Glomerular endothelial cell (primary cell): ENCODE measurements around the gene TMEM86B. TPM values are rescaled to one million over a fixed set of nuclear protein-coding genes. Genes with fewer than 3 reads are reported as not detected.

Experiments
- DNase-seq: peaks from one replicate; pipeline ENCODE4 v3.0.0-alpha.2; 2011; ENCODE audit warnings: low read depth, low spot score; ENCODE audit errors: extremely low read depth
- total RNA-seq: library from RNA; depleted of rRNA; stranded (reverse); fragments of >200 nt; gene quantifications from 2 replicates; pipeline ENCODE4 v1.2.3, GENCODE V29; 2015

Gene TMEM86B
- total RNA-seq, 1 donor from 2014 or later, result 2.8 TPM

DNA sequence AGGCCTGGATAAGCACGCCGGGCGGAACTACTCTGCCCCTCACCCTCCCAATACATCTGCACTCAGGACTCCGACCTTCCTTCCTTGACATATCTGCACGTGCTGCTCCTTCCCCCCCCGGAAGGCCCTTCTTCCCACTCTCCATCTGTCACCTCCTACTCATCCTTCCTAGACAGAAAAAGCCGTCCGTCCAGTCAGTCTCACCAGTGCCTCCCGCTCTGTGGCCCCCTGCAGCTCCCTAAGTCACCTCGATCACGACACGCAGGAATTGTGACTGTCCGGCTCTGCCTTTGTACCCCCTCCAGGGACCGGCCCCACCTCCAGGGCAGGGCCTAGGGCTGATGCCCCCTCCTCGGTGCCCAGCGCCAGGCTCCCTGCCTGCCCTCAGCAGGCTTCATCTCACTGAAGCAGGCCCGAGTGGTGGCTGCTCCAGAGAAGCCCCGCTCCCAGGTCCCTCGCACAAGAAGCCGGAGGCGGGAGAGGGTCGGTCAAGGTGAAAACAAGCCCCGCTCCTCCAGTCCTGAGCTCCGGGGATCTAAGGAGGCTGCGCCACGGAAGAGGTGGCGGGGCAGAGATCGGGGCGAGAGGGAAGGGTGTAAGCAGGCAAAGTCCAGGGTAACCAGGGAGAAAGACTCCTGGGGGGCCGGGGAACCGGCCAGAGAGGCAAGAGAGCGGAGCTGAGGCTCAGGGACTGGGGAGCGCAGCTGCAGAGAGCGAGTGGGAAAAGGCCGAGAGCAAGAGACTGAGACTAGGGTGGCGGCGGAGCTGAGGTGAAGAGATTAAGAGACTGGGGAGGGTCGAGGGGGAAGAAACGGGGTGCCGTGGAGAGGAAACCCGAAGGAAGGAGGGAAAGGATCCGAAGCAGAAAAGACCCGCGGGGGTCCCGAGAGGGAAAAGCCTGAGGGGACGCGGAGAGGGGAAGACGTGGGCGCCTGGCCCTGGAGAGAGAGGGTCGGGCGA lies 29.2 kb upstream of the TMEM86B start:
- DNase-seq, result no peak

DNA sequence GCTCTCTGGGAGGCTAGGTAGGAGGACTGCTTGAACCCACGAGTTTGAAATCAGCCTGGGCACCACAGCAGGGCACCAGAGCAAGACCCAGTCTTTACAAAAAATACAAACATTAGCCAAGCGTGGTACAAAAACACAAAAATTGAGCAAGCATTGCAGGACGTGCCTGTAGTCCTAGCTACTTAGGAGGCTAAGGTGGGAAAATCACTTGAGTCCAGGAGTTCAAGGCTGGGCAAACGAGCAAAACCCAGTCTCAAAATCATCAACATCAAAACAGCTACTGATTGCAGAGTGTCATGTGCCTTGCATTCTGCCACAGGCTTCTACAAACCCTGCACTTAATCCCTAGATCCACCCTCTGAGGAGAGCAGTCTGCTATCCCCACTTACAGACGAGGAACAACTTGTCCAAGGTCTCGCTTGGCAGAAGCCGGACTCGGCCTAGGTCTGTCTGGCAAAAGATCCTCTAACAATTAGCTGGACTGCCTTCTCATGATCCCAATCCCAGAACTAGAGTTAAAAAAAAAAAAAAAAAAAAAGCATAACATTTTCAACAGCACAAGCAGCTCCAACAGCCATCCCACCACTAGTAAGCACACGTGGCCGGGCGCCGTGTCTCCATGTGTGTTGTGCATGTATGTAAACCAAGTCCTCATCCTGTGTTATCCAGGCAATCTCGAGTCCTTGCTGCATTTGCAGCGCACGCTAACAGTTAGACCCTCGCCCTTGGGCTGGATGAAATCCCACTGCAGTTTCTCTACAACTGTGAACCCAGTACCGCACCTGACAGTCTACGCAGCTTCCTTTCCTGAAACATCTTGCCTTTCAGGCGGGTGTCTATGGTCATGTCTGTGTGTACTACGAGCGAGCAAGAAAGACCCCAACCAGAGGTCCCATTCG lies 28.2 kb upstream of the TMEM86B start:
- DNase-seq, result no peak

DNA sequence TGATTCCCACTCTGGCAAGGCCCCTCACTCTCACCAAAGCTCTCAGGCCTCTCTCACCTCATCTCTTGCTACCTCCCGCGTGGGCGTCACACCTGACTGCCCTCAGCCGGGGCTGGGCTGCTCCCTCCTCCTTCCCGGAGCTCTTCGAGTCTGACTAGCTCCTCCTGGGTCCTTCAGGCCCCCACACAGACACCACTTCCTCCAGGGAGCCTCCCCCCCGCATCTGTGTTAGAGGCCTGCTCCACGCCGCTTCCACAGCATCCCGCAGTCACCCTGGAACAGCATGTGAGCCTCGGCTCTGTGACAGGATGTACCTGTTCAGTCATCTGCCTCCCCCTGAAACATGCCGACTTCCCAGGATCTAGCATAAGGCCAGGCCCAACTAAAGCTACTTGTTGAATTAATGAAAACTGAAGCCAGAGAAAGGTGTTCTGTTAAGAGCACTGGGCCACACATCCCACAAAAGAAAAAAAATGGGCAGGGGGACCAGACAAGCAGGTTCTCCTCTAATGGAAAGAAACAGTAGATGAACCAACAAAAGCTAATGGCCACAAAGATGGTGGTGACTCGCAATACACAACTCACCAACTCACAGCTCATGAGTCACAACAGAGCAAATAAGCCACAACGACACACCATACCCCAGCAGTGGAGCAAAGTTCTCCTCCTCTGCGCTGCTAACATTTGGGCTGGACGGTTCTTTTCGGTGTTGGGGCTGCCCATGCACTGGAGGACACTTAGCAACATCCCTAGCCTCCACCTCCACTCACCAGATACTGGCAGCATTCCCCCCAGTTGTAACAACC lies 27.3 kb upstream of the TMEM86B start:
- DNase-seq, result no peak

DNA sequence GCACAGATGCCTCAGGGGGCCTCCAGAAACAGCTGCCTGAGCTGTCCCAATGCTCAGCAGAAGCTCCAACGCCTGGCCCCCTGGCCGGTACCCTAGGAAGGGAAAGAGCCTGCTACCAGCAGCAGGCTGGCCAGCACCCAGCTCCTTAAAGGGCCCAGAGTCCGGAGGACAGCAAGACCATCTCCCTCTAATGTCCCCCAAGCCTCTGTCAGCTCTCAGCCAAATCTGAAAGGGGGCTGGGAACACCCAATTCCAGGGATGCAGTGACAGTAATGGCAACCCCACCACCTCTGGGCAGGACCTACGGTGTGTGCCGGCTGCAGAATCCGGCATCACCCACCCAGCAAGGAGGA lies 26.0 kb upstream of the TMEM86B start:
- DNase-seq, result no peak

DNA sequence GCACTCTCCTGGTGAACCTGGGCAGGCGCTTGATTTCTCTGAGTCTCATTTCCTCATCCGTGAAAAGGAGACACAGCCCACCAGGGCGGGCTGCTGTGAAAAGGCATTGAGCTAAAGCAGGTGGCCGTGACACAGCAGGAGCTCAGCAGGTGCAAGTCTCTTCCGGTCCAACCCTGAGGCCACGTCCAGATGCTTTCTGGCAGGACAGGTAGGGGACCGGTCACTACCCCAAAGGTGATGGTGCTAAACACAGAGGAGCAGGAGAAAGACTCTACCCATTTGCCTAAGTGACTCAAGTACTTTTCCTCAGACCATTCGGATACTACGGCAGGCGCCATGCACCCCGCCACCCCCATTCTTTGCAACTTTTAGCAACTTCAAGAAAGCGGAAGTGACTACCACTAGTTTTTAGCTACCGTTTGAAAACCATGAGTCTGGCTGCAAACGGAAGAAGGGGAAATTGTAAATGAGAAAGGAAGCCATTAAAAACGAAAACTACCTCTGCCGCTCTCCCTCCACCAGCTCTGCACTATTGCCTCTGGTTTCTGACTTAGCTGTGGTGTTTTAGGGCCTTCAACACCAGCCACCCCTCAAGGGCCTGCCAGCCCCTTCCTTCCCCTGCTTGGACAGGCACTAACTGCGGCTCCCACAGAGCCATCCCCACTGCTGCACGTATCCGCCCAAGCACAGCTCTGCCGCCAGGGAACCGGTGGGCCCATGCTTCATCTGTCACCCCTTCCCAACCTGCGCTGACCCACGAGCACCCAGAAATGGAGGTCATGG lies 25.5 kb upstream of the TMEM86B start:
- no peak for DNase-seq

DNA sequence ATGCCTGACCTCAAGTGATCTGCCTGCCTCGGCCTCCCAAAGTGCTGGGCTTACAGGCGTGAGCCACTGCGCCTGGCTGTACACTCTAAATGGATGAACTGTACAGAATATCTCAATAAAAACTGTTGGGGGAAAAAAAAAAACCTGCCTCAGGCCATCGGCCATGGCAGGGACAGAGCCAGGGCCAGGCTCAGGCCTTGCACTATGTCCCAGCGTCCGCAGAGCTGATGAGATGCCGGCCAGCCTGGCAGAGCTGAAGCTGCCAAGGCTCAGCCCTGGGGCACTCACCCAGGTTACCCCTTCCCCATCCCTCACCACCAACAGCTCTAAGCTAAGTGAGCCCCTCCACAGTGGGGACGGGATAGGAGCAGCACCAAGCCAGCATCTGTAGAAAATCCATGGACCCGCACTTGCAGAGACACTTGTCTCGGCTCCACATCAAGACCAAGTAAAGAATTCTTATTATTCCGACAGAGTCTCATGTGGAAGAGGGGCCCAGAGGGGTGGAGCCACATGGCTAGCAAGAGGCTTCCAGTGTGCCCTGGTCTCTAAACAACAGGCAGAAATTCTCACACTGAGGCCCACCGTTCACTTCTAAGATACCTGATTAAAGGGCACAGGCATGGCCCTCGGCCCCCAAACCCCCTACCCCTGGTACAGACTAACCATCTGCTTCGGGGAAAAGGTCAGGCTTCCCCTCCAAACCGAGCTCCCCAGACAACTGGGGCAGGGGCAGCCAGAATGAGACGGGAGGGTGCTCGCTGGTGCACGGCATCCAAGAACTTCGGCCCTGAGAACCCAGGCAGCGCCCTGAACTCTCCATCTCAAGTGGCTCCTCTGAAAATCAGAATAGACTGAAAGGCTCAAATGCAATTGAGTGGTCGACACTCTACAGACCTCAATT lies 24.4 kb upstream of the TMEM86B start:
- no peak for DNase-seq

DNA sequence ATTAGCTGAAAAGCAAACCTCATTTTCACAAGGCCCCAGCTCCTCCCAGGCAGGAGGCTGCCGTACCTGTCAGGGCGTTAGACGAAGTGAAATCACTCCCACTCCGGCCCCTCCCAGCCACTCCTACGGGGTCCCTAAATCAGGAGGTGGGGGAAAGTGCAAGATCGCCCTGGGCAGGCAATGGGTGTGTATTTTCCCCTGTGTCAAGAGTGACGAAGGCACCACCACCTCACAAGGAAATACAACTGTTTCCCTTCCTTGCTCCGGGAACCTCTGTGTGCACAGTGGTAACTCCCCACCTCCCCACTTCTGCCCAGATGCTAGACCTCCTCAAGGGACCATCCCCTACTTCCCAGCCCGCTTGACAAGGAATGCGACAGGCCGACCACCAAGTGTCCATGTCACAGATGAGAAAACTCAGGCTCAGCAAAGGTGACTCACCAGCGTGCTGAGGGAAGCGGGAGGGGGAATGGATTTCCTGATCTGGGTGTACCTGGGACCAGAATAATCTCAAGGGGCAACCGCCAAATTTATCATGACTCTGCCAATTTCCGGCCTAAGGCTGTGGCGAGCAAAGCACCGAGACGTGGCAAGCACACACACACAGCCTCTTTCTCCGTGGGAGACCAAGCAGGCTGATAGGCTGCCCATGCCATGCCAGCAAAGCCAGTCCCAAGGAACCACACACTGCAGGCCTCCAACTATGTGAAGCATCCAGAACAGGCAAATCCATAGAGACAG lies 22.9 kb upstream of the TMEM86B start:
- no peak for DNase-seq

DNA sequence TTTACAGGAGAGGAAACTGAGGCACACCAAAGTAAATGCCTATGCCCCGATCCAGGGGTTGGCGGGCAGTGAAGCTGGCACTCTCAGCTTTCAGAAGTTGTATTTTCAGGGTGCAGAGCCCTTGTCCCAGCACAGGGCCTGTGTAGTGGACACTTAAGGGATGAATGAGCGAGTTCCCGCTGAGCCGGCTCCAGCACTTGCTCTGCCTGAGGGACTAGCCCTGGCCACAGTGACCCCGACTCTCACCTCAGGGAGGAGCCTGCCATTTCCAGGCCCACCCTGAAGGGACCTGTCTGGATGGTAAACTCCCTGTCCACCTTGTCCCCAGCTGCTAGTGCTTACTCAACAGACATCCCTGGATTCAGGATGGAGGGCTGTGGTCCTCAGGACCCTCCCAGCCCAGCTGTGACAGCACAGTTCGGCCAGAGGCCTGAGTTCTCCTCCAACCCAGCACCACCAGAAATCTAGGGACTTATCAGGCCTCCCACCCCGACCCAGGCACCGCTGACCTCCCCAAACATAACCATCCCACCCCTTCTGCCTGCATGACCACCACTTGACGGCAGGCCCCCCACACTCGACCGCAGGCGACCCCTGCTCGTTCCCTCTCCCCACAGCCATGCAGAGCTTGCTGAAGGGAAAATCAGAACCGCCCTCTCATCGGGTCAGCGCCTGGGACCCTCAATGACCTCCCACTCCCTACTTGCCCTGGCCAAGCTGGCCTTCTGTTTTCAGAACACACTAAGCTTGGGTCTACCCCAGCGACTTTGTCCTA lies 21.9 kb upstream of the TMEM86B start:
- no peak for DNase-seq

DNA sequence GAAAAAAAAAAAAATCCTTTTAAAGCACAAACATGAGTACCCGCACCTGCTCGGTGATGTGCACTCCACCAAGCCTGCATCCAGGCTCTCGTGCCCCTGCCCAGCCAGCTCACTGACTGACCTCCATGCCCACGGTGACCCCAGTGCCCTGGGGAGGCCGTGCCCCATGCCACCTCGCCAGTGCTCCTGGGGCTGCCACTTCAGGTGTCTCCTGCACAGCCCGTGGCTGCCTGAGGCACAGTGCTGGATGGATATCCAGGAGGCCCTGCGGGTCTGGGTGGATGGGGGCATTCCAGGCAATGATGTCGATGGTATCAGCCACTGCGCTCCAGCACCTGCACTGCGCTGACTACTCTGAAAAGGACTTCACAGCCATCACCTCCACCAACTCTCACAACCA lies 21.3 kb upstream of the TMEM86B start:
- no peak for DNase-seq

DNA sequence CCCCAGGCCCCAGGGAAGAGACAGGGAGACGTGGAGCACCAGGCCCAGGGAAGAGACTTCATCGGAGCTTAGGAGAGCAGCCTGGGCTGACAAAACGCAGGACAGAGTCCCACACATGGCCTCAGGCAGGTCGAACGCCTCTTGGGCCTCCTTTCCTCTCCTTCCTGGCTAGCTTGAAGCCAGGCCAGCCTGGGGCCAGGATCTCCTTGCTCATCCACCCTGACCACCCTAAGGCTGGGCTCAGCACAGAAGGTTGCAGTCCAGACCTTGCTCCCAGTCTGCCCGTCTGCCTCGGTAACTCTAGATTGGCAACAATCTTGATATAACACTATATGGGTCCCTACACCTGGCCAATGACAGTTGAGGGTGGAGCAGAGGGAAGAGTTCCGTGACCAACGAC lies 20.1 kb upstream of the TMEM86B start:
- no peak for DNase-seq

DNA sequence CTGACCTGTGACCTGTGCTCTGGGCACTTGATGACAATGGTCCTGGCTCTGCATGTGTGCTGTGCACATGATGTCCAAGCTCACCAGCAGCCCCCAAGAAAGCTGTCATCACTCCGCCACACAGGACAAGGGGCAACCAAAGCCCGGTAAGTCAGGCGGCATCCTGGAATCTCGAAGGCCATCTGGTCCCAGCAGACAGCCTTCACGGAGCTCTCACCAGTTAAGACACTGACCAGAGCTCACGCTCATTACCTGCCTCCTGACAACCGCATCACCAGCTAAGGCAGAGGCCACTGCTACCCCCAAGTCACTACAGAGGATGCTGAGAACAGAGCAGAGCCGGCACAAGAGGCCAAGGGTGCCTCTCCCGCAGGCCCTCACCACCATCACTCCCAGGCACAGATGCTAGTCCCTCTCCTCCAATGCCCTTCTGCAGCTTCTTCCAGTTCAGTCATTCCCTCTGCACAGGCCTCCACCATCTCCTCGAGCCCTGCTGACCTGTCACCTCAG lies 19.7 kb upstream of the TMEM86B start:
- no peak for DNase-seq

DNA sequence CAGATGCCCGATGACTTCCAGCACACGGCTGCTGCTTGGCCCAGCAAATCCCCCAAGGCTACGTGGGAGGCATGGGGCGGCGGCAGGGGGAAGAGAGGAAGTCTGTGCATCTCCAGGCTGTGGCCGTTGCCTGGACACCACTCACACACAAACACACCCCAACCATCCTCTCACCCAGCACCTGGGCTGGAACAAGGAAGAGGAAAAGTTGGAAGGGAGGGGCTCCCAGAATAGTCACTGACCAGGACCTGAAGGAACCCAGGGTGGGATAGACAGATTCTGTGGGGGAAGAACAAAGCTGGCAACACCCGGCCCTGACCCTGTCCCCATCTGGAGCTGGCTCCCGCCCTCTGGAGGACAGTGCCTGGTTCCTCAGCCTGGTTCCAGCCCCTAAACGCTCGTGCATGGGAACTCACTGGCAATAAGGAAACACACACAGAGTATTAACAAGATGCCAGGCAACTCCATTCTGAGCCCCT lies 19.1 kb upstream of the TMEM86B start:
- no peak for DNase-seq

DNA sequence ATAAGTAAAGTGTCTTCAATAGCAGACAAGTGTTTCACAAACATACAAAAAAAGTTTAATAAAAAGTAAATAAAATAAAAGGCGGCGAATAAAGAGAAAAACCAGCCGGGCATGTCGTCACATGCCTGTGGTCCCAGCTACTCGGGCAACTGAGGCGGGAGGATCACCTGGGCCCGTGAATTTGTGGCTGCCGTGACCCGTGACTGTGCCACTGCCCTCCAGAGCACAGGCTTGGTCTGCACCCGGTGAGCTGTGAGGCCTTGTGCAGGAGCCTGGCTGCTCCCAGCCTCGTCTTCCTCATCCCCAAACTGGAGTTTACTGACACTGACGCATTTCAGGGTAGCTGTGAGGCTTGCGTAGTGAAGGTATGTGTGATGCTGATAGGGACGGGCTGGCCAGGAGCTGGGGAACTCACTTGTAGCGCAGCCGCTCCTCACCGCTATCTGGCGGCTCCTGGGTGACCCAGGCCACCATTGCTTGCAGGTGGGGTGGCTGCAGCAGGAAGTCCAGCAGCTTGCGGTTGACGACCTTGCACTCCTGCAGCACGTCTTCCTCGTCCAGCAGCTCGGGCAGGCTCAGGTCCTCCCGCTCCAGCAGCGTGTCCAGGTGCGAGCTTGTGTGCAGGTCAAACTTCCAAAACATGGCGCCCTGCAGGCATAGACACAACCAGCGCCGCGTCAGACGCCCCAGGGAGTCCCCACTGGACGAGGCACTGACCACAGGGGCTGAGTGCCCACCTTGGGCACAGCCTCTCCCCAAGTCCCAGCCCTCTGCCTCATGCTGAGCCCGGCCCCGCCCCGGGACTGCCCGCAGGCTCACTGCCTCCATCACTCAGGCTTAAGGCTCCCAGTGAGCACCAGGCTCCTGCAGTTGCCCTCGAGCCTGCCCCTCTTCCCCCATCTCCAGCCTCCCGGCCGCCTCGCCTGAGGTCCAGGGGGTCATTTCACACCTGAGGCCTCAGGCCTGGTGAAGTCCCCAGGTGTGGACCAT lies 18.2 kb upstream of the TMEM86B start:
- no peak for DNase-seq

DNA sequence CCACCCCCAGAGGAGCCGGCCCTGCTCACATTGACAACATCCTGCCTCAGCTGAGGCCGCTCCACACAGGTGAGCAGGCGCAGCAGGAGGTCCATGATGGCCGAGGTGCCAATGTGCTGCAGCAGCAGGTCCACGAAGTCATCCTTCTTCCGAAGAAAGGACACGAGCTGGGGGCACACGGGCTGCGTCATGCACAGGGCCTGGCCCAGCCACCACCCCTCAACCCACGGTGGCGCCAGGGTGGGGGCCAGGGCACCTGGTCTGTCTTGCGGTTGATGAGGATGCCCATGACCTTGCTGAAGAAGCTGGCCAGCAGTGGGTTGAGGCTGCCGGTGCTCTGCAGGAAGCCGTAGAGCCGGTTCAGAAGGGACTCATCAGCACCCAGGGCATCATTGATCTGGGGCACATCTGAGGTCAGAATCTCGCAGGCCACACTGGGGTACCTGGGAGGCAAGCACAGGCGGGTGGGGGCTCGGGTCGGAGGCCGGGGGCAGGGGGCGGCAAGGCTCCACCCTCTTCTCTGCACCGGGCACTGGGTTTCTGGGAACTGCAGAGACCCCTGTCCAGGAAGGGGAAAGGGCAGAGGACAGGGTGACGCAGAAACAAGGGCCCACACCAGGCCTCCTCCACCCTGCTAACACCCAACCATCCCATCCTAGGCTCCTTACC lies 16.8 kb upstream of the TMEM86B start:
- no peak for DNase-seq

DNA sequence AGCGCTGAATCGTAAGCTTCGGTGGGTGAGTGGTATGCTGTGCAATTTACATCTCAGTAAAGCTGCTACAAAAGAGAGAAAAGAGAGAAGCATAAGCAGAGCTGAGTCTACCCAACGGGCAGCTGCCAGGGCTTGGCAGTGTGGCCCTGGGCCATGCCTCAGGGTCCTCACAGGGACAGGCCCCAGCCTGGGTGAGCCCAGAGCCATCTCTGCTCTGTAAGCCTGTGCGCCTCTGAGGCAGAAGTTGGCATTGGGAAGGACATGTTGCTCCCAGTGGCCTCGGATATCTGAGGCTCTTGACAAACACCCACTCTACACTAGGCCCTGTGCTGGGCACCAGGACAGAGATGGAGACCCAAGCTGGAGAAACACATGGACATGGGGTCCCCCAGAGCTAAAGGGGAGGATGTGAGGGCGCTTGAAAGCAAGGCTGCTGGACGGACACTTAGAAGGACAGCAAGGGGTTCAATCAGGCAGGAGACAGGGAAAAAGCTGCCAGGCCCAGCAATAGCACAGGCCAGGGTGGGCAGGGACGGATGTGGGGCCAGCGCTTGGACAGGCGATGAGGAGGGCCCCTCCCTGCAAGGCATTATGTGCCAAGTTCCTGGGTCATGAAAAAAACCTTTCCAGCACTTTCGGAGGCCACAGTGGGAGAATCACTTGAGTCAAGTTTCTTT lies 15.6 kb upstream of the TMEM86B start:
- DNase-seq, result no peak
